HG03108 (cell line): Measurements from ENCODE around the gene SRP54.
A peak's percentile ranks its signal among the peaks of the same experiment; 100 is the strongest.
"Not testable (repeated sequence)": the region's sequence is repeated elsewhere in the genome, so short reads cannot be mapped to it uniquely, and the experiment has no call there.

Source experiments
- ATAC-seq: cut with Tn5 transposase; IDR thresholded peaks from one replicate; pipeline ENCODE4 v1.9.1; 2021; ENCODE audit warnings: moderate library complexity; ENCODE audit not compliant: unreplicated experiment

SRP54 gene

GRCh38 chr14:34983148-34983760, 462 bp downstream of the SRP54 start:
- peak; percentile 14 for ATAC-seq

DNA sequence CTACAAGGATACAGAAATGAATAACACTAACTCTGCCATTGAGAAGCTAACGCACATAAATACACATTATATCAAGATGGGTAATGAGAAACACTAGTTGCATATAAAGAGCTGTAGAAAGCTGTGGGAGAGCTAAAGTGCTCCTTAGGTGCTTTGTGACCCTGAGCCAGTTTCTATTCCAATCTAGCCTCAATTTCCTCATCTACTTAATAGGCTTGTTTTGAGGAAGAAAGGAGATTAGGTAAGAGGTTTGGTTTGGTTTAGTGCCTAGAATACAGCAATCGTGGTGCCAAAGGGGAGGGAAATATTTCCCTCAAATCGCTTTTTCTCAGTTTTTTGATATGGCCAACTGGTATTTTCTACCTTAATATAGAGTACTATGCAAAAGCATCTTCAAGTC, 994 bp downstream of the SRP54 start:
- no peak for ATAC-seq

- no peak for ATAC-seq
These were observed 2.9 kb downstream of the SRP54 start for GRCh38 chr14:34985740-34986139.

GRCh38 chr14:34987180-34987579, 4.4 kb downstream of the SRP54 start:
- ATAC-seq, result no peak

- ATAC-seq, result no peak
These were observed 7.0 kb downstream of the SRP54 start for GRCh38 chr14:34989762-34990161.

DNA sequence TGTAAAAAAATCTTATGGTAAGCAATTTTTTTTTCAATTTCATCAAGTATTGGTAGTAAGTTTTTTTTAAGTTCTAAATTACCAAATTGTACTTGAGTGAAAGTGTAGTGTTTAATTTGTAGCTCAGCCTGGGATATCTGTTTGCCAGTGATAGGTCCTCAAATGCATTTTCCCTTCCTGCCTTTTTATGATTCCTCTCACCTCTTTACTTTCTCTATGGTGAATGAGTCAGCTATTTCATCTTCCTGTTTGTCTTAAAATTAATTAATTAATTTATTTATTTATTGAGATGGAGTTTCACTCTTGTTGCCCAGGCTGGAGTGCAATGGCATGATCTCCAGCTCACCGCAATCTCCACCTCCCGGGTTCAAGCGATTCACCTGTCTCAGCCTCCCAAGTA, 10.6 kb downstream of the SRP54 start:
- no peak for ATAC-seq

DNA sequence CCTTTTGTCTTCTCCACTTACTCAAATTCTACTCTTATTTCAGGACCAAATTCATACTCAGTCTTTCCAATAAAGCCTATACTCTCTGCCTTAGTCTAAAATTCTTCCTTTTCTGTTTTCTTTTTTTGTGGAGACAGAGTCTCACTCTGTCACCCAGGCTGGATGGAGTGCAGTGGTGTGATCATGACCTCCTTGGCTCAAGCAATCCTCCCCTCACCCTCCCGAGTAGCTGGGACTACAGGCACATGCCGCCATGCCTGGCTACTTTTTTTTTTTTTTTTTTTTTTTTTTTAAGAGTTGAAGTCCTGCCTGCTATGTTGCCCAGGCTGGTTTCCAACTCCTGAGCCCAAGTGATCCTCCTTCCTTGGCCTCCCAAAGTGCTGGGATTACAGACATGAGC, 11.9 kb downstream of the SRP54 start:
- ATAC-seq, result no peak

DNA sequence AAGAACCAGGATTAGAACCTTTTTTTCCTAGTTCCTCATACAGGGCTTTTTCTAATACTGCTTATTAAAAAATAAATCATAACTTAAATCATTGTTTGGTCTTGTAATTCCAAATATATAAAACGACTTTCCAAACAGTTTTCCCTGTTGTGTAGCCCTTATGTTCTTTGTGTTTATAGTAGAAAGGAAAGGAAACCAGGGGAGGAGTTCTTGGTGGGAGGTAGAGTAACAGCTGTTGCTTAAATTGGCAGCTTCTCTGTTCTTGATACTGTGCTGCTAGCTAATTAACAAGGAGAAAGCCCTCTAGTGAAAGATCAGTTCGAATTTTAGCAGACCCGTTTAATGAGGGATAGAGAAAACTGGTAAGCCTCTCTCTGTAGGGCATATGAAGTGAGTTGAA, 15.0 kb downstream of the SRP54 start:
- no peak for ATAC-seq

- ATAC-seq, result no peak
These were observed 16.7 kb downstream of the SRP54 start for GRCh38 chr14:34999500-34999899.

GRCh38 chr14:35001621-35002020, 18.8 kb downstream of the SRP54 start:
- ATAC-seq, result no peak

DNA sequence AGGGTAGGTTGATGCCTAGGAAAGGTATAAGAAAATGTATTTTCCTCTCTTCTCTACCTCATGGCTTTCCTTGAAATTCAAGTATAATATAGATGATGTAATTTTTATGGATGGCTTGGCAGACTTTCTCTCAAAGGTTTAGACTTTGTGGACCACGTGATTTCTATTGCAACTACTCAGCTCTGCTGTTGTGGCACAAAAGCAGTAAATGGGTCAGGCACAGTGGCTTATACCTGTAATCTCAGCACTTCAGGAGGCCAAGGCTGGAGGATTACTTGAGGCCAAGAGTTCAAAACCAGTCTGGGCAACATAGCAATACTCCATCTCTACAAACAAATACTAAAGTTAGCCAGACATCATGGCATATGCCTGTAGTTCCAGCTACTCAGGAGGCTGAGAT, 22.0 kb downstream of the SRP54 start:
- no peak for ATAC-seq

GRCh38 chr14:35016568-35016967, 33.8 kb downstream of the SRP54 start:
- ATAC-seq, result no peak

- ATAC-seq, result no peak
These were observed 37.9 kb downstream of the SRP54 start for GRCh38 chr14:35020713-35021112.

- ATAC-seq, result no peak
These were observed 45.6 kb downstream of the SRP54 start for GRCh38 chr14:35028435-35028834.

DNA sequence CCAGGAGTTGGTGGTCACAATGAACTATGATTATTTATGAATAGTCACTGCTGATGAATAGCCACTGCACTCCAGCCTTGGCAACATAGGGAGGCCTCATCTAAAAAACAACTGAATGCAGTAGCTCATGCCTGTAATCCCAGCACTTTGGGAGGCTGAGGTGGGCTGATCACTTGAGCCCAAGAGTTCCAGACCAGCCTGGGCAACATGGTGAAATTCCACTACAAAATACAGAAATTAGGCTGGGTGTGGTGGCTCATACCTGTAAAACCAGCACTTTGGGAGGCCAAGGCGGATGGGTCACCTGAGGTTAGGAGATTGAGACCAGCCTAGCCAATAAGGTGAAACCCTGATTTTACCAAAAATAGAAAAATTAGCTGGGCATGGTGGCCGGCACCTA, 49.8 kb downstream of the SRP54 start:
- no peak for ATAC-seq

DNA sequence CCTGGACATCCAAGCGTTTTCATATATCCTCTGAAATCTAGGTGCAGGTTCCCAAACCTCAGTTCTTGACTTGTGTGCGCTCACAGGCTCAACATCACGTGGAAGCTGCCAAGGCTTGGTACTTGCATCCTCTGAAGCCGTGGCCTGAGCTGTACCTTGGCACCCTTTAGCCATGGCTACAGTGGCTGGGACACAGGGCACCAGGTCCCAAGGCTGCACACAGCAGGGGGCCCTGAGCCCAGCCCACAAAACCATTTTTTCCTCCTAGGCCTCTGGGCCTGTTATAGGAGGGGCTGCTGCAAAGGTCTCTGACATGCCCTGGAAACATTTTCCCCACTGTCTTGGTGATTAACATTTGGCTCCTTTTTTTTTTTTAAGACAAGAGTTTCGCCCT, 51.6 kb downstream of the SRP54 start:
- ATAC-seq, result no peak

- not testable (repeated sequence) for ATAC-seq
These were observed 52.3 kb downstream of the SRP54 start for GRCh38 chr14:35034944-35035554.

DNA sequence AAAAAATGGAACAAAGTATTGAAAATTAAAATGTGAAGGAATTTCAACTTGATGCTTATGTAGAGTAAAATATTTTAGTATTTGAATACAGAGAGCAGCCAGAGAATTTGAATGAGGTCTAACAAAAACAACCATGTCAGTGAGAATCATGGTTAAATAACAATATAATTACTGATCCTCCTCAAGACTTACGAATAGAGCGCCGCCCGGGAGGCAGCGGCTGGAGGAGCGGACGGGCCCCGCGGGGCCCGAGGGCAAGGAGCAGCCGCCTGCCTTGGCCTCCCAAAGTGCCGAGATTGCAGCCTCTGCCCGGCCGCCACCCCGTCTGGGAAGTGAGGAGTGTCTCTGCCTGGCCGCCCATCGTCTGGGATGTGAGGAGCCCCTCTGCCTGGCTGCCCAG, 55.5 kb downstream of the SRP54 start:
- not testable (repeated sequence) for ATAC-seq

GRCh38 chr14:35042632-35043031, 59.8 kb downstream of the SRP54 start:
- ATAC-seq, result no peak

- no peak for ATAC-seq
These were observed 60.3 kb downstream of the SRP54 start for GRCh38 chr14:35043046-35043445.

GRCh38 chr14:35044939-35045797, 62.4 kb downstream of the SRP54 start:
- ATAC-seq, result no peak

DNA sequence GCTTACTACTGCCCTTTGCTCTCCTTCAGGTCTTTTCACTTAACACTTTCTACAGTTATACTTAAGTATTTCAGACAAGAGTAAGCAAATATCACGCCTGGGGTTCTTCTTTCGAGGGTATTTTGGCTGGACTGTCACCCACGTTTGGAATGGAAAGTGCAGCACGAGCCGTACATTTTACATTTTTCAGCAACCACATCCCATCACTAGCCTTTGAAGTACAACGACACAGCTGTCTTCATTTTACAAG, 62.9 kb downstream of the SRP54 start:
- no peak for ATAC-seq
